NCI-H1694 (cell line): ENCODE data around the gene SLC6A4.
"Not testable (repeated sequence)": the region's sequence is repeated elsewhere in the genome, so short reads cannot be mapped to it uniquely, and the experiment has no call there.

Source experiments
- DNase-seq: peaks from one replicate; lab custom pipeline; 2025; lab: John Stamatoyannopoulos, UW

Gene SLC6A4

GRCh38 chr17:30219315-30219714 is 16.2 kb downstream of the SLC6A4 start:
- DNase-seq, result no peak

- no peak for DNase-seq
These were observed 16.7 kb downstream of the SLC6A4 start for GRCh38 chr17:30218799-30219198.

GRCh38 chr17:30217746-30218245 is 17.7 kb downstream of the SLC6A4 start:
- DNase-seq, result no peak

GRCh38 chr17:30217054-30217453 is 18.4 kb downstream of the SLC6A4 start:
- DNase-seq, result no peak

- DNase-seq, result no peak
These were observed 22.7 kb downstream of the SLC6A4 start for GRCh38 chr17:30212750-30213149.

GRCh38 chr17:30211371-30211770 is 24.1 kb downstream of the SLC6A4 start:
- no peak for DNase-seq

- no peak for DNase-seq
These were observed 24.6 kb downstream of the SLC6A4 start for GRCh38 chr17:30210901-30211300.

GRCh38 chr17:30210366-30210765 is 25.1 kb downstream of the SLC6A4 start:
- no peak for DNase-seq

GRCh38 chr17:30209930-30210329 is 25.6 kb downstream of the SLC6A4 start:
- DNase-seq, result no peak

GRCh38 chr17:30208214-30208613 is 27.3 kb downstream of the SLC6A4 start:
- no peak for DNase-seq

GRCh38 chr17:30207655-30208054 is 27.8 kb downstream of the SLC6A4 start:
- no peak for DNase-seq

- DNase-seq, result no peak
These were observed 32.0 kb downstream of the SLC6A4 start for GRCh38 chr17:30203471-30203981.

GRCh38 chr17:30200656-30201055 is 34.8 kb downstream of the SLC6A4 start:
- DNase-seq, result not testable (repeated sequence)

- DNase-seq, result no peak
These were observed 35.4 kb downstream of the SLC6A4 start for GRCh38 chr17:30200106-30200505.

- DNase-seq, result no peak
These were observed 35.9 kb downstream of the SLC6A4 start for GRCh38 chr17:30199600-30199999.

- DNase-seq, result no peak
These were observed 38.1 kb downstream of the SLC6A4 start for GRCh38 chr17:30197416-30197815.

GRCh38 chr17:30196504-30196903 is 39.0 kb downstream of the SLC6A4 start:
- no peak for DNase-seq

- DNase-seq, result no peak
These were observed 44.4 kb downstream of the SLC6A4 start for GRCh38 chr17:30191072-30191471.

GRCh38 chr17:30188211-30188939 is 47.1 kb downstream of the SLC6A4 start:
- DNase-seq, result no peak

GRCh38 chr17:30187573-30187972 is 47.9 kb downstream of the SLC6A4 start:
- DNase-seq, result no peak

- DNase-seq, result no peak
These were observed 48.7 kb downstream of the SLC6A4 start for GRCh38 chr17:30186761-30187160.

- no peak for DNase-seq
These were observed 58.6 kb downstream of the SLC6A4 start for GRCh38 chr17:30176855-30177254.

- DNase-seq, result no peak
These were observed 60.9 kb downstream of the SLC6A4 start for GRCh38 chr17:30174556-30174955.

GRCh38 chr17:30173649-30174048 is 61.8 kb downstream of the SLC6A4 start:
- no peak for DNase-seq
